GM21576 (cell line): Measurements from ENCODE around the gene FGF18.
"Not testable (repeated sequence)": the region's sequence is repeated elsewhere in the genome, so short reads cannot be mapped to it uniquely, and the experiment has no call there.

ENCODE experiments used
- ATAC-seq: cut with Tn5 transposase; IDR thresholded peaks from one replicate; pipeline ENCODE4 v1.9.1; 2021; ENCODE audit warnings: mild to moderate bottlenecking, moderate library complexity; ENCODE audit not compliant: unreplicated experiment

The FGF18 gene

GRCh38 chr5:171492781-171493180 is 73.3 kb downstream of the FGF18 start:
- ATAC-seq, result no peak

GRCh38 chr5:171493646-171494393 is 74.4 kb downstream of the FGF18 start:
- ATAC-seq, result no peak

GRCh38 chr5:171494452-171495121 is 75.1 kb downstream of the FGF18 start:
- no peak for ATAC-seq

- no peak for ATAC-seq
Observed at GRCh38 chr5:171495122-171495700, 75.8 kb downstream of the FGF18 start.

GRCh38 chr5:171496456-171496855 is 77.0 kb downstream of the FGF18 start:
- ATAC-seq, result no peak

GRCh38 chr5:171497494-171497893 is 78.0 kb downstream of the FGF18 start:
- ATAC-seq, result not testable (repeated sequence)

GRCh38 chr5:171498166-171498565 is 78.7 kb downstream of the FGF18 start:
- ATAC-seq, result no peak

GRCh38 chr5:171499611-171500010 is 80.2 kb downstream of the FGF18 start:
- ATAC-seq, result no peak

GRCh38 chr5:171505473-171506043 is 86.1 kb downstream of the FGF18 start:
- no peak for ATAC-seq

- no peak for ATAC-seq
Observed at GRCh38 chr5:171506951-171507350, 87.5 kb downstream of the FGF18 start.
